MM.1S (cell line): ENCODE data around the gene SDSL.

Source experiments
- DNase-seq: peaks from one replicate; pipeline ENCODE4 v3.0.0-alpha.2; 2015
- H2AFZ ChIP-seq: fragments of 300-600 bp; sonication (generic); 2 replicates; pipeline ENCODE4 v1.6.0; 2016; ENCODE audit warnings: antibody characterized with exemption, low read length
- H3F3A ChIP-seq: fragments of 300-600 bp; sonication (generic); 2 replicates; pipeline ENCODE4 v1.6.1; 2016; ENCODE audit warnings: mild to moderate bottlenecking, antibody characterized with exemption, low read length, moderate library complexity, mixed read lengths; ENCODE audit not compliant: insufficient read depth
- H3K27ac ChIP-seq: fragments of 300-600 bp; sonication (generic); 2 replicates; pipeline ENCODE4 v1.5.1; 2016; ENCODE audit warnings: mild to moderate bottlenecking, low read length
- H3K27me3 ChIP-seq: fragments of 300-600 bp; sonication (generic); replicated peaks from 2 replicates; pipeline ENCODE4 v1.6.0; 2016; ENCODE audit warnings: low read length; ENCODE audit not compliant: insufficient read depth
- H3K36me3 ChIP-seq: fragments of 300-600 bp; sonication (generic); replicated peaks from 2 replicates; pipeline ENCODE4 v1.6.1; 2016; ENCODE audit warnings: mild to moderate bottlenecking, low read length, mixed read lengths; ENCODE audit not compliant: insufficient read depth
- H3K4me1 ChIP-seq: fragments of 300-600 bp; sonication (generic); 2 replicates; pipeline ENCODE4 v1.6.1; 2016; ENCODE audit warnings: low read length, mixed read lengths
- H3K4me2 ChIP-seq: fragments of 300-600 bp; sonication (generic); 2 replicates; pipeline ENCODE4 v1.6.0; 2016; ENCODE audit warnings: low read depth, low read length
- H3K4me3 ChIP-seq: fragments of 300-600 bp; sonication (generic); 2 replicates; pipeline ENCODE4 v1.5.1; 2016; ENCODE audit warnings: low read length, mixed read lengths
- H3K79me2 ChIP-seq: fragments of 300-600 bp; sonication (generic); 2 replicates; pipeline ENCODE4 v1.6.1; 2016; ENCODE audit warnings: mixed run types, low read length, mixed read lengths
- H3K9ac ChIP-seq: fragments of 300-600 bp; sonication (generic); 2 replicates; pipeline ENCODE4 v1.6.1; 2016; ENCODE audit warnings: low read length, mixed read lengths
- H3K9me2 ChIP-seq: fragments of 300-600 bp; sonication (generic); replicated peaks from 2 replicates; pipeline ENCODE4 v1.6.1; 2016; ENCODE audit warnings: mild to moderate bottlenecking, low read length, mixed read lengths; ENCODE audit not compliant: insufficient read depth
- H3K9me3 ChIP-seq: fragments of 300-600 bp; sonication (generic); replicated peaks from 2 replicates; pipeline ENCODE4 v1.6.1; 2016; ENCODE audit warnings: mild to moderate bottlenecking, low read length, mixed read lengths; ENCODE audit not compliant: insufficient read depth
- H4K20me1 ChIP-seq: fragments of 300-600 bp; sonication (generic); 2 replicates; pipeline ENCODE4 v1.6.1; 2016; ENCODE audit warnings: mild to moderate bottlenecking, low read length, moderate library complexity, mixed read lengths; ENCODE audit not compliant: insufficient read depth
- CTCF ChIP-seq: fragments of 300-600 bp; sonication (generic); IDR thresholded peaks from 2 replicates; pipeline ENCODE4 v1.5.1; 2016; ENCODE audit warnings: antibody characterized with exemption, low read length, mixed read lengths
- EZH2 ChIP-seq: fragments of 300-600 bp; sonication (generic); optimal IDR thresholded peaks from 2 replicates; pipeline ENCODE3; 2017; ENCODE audit warnings: low read depth, mild to moderate bottlenecking, antibody characterized with exemption, low read length, mixed read lengths
- EZH2phosphoT487 ChIP-seq: fragments of 300-600 bp; sonication (generic); IDR thresholded peaks from 2 replicates; pipeline ENCODE4 v1.6.1; 2018; ENCODE audit warnings: antibody characterized with exemption, low read length

Gene SDSL

GRCh38 chr12:113407931-113408600, 14.1 kb upstream of the SDSL start:
- no peaks in the 10 kb centered on the region for H3F3A ChIP-seq
- no peaks in the 10 kb centered on the region for H3K4me1 ChIP-seq
- H4K20me1 ChIP-seq = no peaks in the 10 kb centered on the region
- no peaks in the 10 kb centered on the region for H3K79me2 ChIP-seq
- TF ChIP-seq EZH2 = no peak
- TF ChIP-seq CTCF = no peak
- no peak for TF ChIP-seq EZH2phosphoT487
- H3K4me2 ChIP-seq = no peak overlapping the region
- no peak overlapping the region for H3K9ac ChIP-seq
- no peaks in the 10 kb centered on the region for H3K9me2 ChIP-seq
- H2AFZ ChIP-seq = no peak overlapping the region
- no peaks in the 10 kb centered on the region for H3K36me3 ChIP-seq
- no peak overlapping the region for H3K4me3 ChIP-seq
- H3K27me3 ChIP-seq = no peaks in the 10 kb centered on the region
- no peak overlapping the region for H3K27ac ChIP-seq
- DNase-seq = no peak
- no peaks in the 10 kb centered on the region for H3K9me3 ChIP-seq

DNA sequence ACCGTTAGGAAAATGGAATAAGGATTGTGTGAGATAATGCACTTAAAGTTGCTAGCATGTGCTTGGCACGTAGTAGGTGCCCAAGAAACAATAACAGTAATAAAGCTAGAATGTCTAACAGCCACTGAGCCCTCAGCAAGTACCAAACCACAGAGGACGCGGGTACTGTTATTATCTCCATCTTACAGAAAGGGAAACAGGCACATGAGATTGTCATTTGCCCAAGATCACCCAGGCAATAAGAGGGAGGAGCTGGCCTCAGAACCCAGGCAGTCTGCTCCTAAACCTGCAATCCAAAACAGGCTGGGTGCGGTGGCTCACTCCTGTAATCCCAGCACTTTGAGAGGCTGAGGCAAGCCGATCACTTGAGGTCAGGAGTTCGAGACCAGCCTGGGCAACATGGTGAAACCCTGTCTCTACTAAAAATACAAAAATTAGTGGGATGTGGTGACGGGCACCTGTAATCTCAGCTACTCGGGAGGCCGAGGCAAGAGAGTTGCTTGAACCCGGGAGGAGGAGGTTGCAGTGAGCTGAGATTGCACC, 13.4 kb upstream of the SDSL start:
- Histone ChIP-seq H4K20me1 (no peaks in the 10 kb centered on the region), H3K9ac (no peak overlapping the region), H3K27me3 (no peaks in the 10 kb centered on the region), H3K9me2 (no peaks in the 10 kb centered on the region), H3K27ac (no peak overlapping the region), H3K4me1 (no peaks in the 10 kb centered on the region), H3K4me2 (no peak overlapping the region), H2AFZ (no peak overlapping the region), H3K36me3 (no peaks in the 10 kb centered on the region), H3K79me2 (no peaks in the 10 kb centered on the region), H3K9me3 (no peaks in the 10 kb centered on the region), H3K4me3 (no peak overlapping the region), H3F3A (no peaks in the 10 kb centered on the region)
- no peak for TF ChIP-seq CTCF
- no peak for TF ChIP-seq EZH2phosphoT487
- TF ChIP-seq EZH2 = no peak
- no peak for DNase-seq

- TF ChIP-seq EZH2phosphoT487 = no peak
- no peak for TF ChIP-seq EZH2
- TF ChIP-seq CTCF = no peak
- H3K4me3 ChIP-seq = no peak overlapping the region
- H3K27ac ChIP-seq = no peak overlapping the region
- no peaks in the 10 kb centered on the region for H3K9me3 ChIP-seq
- no peaks in the 10 kb centered on the region for H3K9me2 ChIP-seq
- H3K4me1 ChIP-seq = no peaks in the 10 kb centered on the region
- no peaks in the 10 kb centered on the region for H3K27me3 ChIP-seq
- no peak for DNase-seq
- no peaks in the 10 kb centered on the region for H4K20me1 ChIP-seq
- no peak overlapping the region for H2AFZ ChIP-seq
- H3K79me2 ChIP-seq = no peaks in the 10 kb centered on the region
- H3K9ac ChIP-seq = no peak overlapping the region
- H3K4me2 ChIP-seq = no peak overlapping the region
- no peaks in the 10 kb centered on the region for H3F3A ChIP-seq
- H3K36me3 ChIP-seq = no peaks in the 10 kb centered on the region
Measured at GRCh38 chr12:113409462-113410124, 12.6 kb upstream of the SDSL start.
